PC-9 (cell line): ENCODE data around the gene FAM3D.

ENCODE experiments used
- CTCF ChIP-seq: fragments of 200-600 bp; sonication (generic); conservative IDR thresholded peaks from 2 replicates; pipeline ENCODE4 v1.6.1; 2017; ENCODE audit warnings: mixed run types, antibody characterized with exemption, mild to moderate bottlenecking, moderate library complexity
- EZH2 ChIP-seq: fragments of 200-600 bp; sonication (generic); IDR thresholded peaks from 2 replicates; pipeline ENCODE4 v1.8.0; 2017; ENCODE audit warnings: antibody characterized with exemption, low read depth

- TF ChIP-seq CTCF (no peak), EZH2 (no peak)
Observed at GRCh38 chr3:58646503-58646902, 20.1 kb downstream of the FAM3D start.
